ENCODE results near the gene EMP2.

The EMP2 gene

GRCh38 chr16:10609402-10609774 is 29.0 kb upstream of the EMP2 start:
- no peak for DNase-seq

GRCh38 chr16:10608687-10609401 is 28.4 kb upstream of the EMP2 start:
- no peak for DNase-seq

GRCh38 chr16:10607157-10607556 is 26.8 kb upstream of the EMP2 start:
- DNase-seq = no peak

GRCh38 chr16:10606607-10607006 is 26.2 kb upstream of the EMP2 start:
- DNase-seq = no peak

GRCh38 chr16:10605636-10606035 is 25.2 kb upstream of the EMP2 start:
- DNase-seq = no peak

- no peak for DNase-seq
These were observed 21.3 kb upstream of the EMP2 start for GRCh38 chr16:10601444-10602408.

GRCh38 chr16:10600782-10601443 is 20.5 kb upstream of the EMP2 start:
- DNase-seq = no peak

GRCh38 chr16:10599626-10600025 is 19.2 kb upstream of the EMP2 start:
- DNase-seq = no peak

GRCh38 chr16:10598157-10598556 is 17.8 kb upstream of the EMP2 start:
- DNase-seq = no peak

- DNase-seq = no peak
These were observed 16.8 kb upstream of the EMP2 start for GRCh38 chr16:10597187-10597601.

- DNase-seq = no peak
These were observed 14.0 kb upstream of the EMP2 start for GRCh38 chr16:10594312-10594950.

- no peak for DNase-seq
These were observed 12.2 kb upstream of the EMP2 start for GRCh38 chr16:10592611-10593010.

GRCh38 chr16:10590342-10590741 is 9.9 kb upstream of the EMP2 start:
- DNase-seq = no peak

- no peak for DNase-seq
These were observed 8.7 kb upstream of the EMP2 start for GRCh38 chr16:10589109-10589508.

GRCh38 chr16:10587622-10588021 is 7.2 kb upstream of the EMP2 start:
- DNase-seq = no peak

GRCh38 chr16:10584981-10585438 is 4.6 kb upstream of the EMP2 start:
- no peak for DNase-seq

- no peak for DNase-seq
These were observed 2.9 kb upstream of the EMP2 start for GRCh38 chr16:10583269-10583668.

GRCh38 chr16:10581507-10581906 is 1.1 kb upstream of the EMP2 start:
- DNase-seq = no peak

GRCh38 chr16:10580883-10581247 is 467 bp upstream of the EMP2 start:
- DNase-seq = no peak

GRCh38 chr16:10579575-10579964 is 828 bp downstream of the EMP2 start:
- no peak for DNase-seq

GRCh38 chr16:10578474-10579316 is 1.7 kb downstream of the EMP2 start:
- DNase-seq = no peak
